Mucosa of descending colon (tissue), 3 donors: ENCODE measurements around the gene RAPGEF3. TPM values are rescaled to one million over a fixed set of nuclear protein-coding genes. Genes with fewer than 3 reads are reported as not detected.

Source experiments
- ATAC-seq: fragments of 200-7000 bp; cut with Tn5 transposase; one replicate; pipeline ENCODE4 v1.9.1; 2020; ENCODE audit warnings: mild to moderate bottlenecking, moderate library complexity
- DNase-seq, 3 donors: peaks; one replicate each; pipeline ENCODE4 v3.0.0-alpha.2; 2020
- H3K36me3 ChIP-seq: fragments of 200-600 bp; one replicate; pipeline ENCODE4 v1.8.0; 2021; ENCODE audit warnings: low read depth, mild to moderate bottlenecking
- H3K4me1 ChIP-seq: fragments of 200-600 bp; one replicate; pipeline ENCODE4 v1.8.0; 2021; ENCODE audit warnings: low read depth, mild to moderate bottlenecking
- H3K4me3 ChIP-seq: fragments of 200-600 bp; one replicate; pipeline ENCODE4 v1.8.0; 2021; ENCODE audit warnings: mild to moderate bottlenecking
- H3K9me3 ChIP-seq: fragments of 200-600 bp; one replicate; pipeline ENCODE4 v1.8.0; 2021; ENCODE audit warnings: mild to moderate bottlenecking
- intact Hi-C, 2 donors: fragments of 100-400 bp; cut with DNase I in 1 of 2; cut with micrococcal nuclease in 1 of 2; formaldehyde crosslinking; loops; one replicate each; pipeline versions ENCODE4 v1.11.0 to v1.11.1; 2022; cut with DNase I, micrococcal nuclease
- total RNA-seq, 3 donors: library from RNA; stranded (reverse); fragmentation: NEBNext Ultra II Directional in 2 of 3; extraction: Animal tissue kit (Norgen Biotek cat#: 25700) in 2 of 3; gene quantifications; one replicate each; pipeline versions ENCODE4 v1.2.1 to v1.2.4, GENCODE V29; 2021 to 2023
- TF ChIP-seq, protein P1 (sequence below): fragments of 200-600 bp; IDR thresholded peaks from one replicate; pipeline ENCODE4 v1.8.0; 2022; ENCODE audit warnings: antibody characterized with exemption, mild to moderate bottlenecking
- donor health status: DM: no; HTN: no; CAD: no; lungs with moderate emphysema.
- donor health status: DM: no; HTN: no; CAD: no.
- donor health status: DM: no; HTN: yes; CAD: no.

RAPGEF3 gene
- total RNA-seq, 3 donors from 2014 or later = 9.5 to 15.6 (median 11.4) TPM

DNA sequence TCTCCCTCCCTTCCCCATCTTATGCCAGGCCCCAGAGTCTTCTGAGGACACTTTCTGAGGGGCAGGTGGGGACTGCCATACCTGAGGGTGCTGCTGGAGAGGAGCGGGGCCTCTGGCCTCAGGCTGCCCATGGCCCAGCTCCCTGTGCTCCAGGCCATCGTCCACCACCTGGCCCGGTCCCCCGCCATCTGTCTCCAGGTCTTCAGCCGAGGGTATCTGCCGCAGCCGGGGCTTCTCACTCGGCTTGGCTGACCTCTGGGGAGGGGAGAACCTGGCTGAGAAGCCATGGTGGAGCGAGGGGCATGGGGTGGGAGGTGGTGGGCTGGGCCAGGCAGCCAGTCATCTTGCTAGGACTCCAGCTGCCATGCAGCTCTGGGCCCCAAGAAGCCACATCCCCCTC lies 36.0 kb upstream of the RAPGEF3 start:
- H3K9me3 ChIP-seq = no peaks in the 10 kb centered on the region
- H3K4me3 ChIP-seq = no peak overlapping the region
- no peak for DNase-seq
- H3K4me1 ChIP-seq = no peaks in the 10 kb centered on the region
- no peak for ATAC-seq
- no peaks in the 10 kb centered on the region for H3K36me3 ChIP-seq
- TF ChIP-seq, protein P1, sequence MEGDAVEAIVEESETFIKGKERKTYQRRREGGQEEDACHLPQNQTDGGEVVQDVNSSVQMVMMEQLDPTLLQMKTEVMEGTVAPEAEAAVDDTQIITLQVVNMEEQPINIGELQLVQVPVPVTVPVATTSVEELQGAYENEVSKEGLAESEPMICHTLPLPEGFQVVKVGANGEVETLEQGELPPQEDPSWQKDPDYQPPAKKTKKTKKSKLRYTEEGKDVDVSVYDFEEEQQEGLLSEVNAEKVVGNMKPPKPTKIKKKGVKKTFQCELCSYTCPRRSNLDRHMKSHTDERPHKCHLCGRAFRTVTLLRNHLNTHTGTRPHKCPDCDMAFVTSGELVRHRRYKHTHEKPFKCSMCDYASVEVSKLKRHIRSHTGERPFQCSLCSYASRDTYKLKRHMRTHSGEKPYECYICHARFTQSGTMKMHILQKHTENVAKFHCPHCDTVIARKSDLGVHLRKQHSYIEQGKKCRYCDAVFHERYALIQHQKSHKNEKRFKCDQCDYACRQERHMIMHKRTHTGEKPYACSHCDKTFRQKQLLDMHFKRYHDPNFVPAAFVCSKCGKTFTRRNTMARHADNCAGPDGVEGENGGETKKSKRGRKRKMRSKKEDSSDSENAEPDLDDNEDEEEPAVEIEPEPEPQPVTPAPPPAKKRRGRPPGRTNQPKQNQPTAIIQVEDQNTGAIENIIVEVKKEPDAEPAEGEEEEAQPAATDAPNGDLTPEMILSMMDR = no peak
- intact Hi-C loops = loop anchor here in 1 of 2 donors (5.0 kb wide), 1 partner anchor 48 kb away; no protein-coding TSS in a partner anchor

DNA sequence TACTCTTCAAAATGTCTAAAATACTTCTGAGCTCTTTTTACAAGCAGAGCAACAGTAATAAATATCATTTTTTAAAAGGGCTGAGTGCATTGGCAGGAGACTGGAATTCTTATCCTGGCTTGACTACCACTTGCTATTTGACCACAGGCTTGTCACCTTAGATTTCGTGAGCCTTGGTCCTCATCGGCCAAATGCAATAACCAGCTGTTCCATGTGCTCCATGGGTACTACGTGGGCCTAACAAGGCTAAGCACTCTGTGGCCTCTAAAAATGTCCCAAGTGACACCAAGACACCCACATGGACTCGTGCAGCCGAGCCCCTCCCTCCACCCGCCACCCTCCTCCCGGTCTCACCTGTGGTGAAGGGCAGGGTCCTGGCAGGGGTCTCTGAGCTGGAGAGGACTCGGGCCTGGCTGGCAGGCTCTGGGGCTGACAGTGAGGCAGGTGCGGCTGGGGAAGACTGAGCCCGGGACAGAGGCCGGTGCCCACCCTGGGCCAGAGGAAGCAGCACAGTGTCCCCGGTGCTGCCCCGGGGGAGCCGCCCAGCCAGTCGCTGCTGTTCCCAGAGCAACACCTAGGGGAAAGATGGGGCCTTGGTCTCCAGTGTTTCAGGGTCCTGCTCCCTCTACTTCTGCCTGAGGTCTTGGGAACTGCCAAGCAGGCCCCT lies 34.5 kb upstream of the RAPGEF3 start:
- intact Hi-C loops = no loop called here
- peak in 1 of 3 donors; percentile 40 for DNase-seq
- Histone ChIP-seq H3K4me3 (no peak overlapping the region), H3K36me3 (no peaks in the 10 kb centered on the region), H3K9me3 (no peaks in the 10 kb centered on the region), H3K4me1 (no peaks in the 10 kb centered on the region)
- ATAC-seq = no peak
- TF ChIP-seq, protein P1 = no peak

DNA sequence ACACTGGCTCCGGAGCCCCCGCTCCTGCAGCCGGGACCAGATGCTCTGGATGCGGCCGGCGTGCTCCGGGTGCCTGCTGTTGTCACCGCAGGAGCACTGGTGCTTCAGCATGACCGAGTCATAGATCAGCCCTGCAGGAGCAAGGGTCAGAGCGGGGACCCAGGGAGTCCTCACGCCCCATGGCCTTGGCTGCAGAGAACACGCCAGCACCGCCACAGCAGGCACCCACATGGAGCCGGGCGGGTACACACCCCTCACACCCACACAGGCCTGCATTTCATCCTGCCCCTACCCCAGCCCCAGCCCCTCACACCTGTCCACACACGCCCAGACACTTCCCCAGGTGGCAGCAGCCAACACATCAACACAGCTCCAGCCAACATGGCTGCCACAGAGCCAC lies 33.2 kb upstream of the RAPGEF3 start:
- ATAC-seq (no peak), DNase-seq (peak in 1 of 3 donors; percentile 45)
- Histone ChIP-seq H3K9me3 (no peaks in the 10 kb centered on the region), H3K4me1 (no peaks in the 10 kb centered on the region), H3K36me3 (no peaks in the 10 kb centered on the region), H3K4me3 (no peak overlapping the region)
- TF ChIP-seq, protein P1 = no peak
- intact Hi-C loops = no loop called here

DNA sequence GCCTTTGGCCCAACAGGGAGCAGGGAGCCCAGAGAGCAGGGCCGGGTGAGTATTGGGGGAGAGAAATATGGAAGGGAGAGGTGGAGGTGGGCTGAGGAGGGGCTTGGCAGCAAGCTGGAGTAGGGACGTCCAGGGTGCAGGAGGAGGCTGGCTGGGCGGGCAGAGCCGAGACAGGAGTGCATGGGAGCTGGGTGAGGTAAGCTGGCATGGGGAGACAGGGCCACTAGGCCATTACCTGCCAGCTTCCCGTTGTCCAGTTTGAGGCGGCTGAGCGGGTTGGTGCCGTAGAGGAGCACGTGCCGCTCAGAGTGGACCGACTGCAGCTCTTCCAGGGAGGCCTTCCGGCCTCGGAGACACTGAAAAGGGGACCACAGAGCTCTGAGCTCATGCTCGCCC lies 32.7 kb upstream of the RAPGEF3 start:
- ATAC-seq (no peak), DNase-seq (peak in 1 of 3 donors; percentile 36)
- no peaks in the 10 kb centered on the region for H3K4me1 ChIP-seq
- H3K9me3 ChIP-seq = no peaks in the 10 kb centered on the region
- H3K4me3 ChIP-seq = no peak overlapping the region
- TF ChIP-seq, protein P1 = no peak
- intact Hi-C loops = no loop called here
- H3K36me3 ChIP-seq = no peaks in the 10 kb centered on the region

DNA sequence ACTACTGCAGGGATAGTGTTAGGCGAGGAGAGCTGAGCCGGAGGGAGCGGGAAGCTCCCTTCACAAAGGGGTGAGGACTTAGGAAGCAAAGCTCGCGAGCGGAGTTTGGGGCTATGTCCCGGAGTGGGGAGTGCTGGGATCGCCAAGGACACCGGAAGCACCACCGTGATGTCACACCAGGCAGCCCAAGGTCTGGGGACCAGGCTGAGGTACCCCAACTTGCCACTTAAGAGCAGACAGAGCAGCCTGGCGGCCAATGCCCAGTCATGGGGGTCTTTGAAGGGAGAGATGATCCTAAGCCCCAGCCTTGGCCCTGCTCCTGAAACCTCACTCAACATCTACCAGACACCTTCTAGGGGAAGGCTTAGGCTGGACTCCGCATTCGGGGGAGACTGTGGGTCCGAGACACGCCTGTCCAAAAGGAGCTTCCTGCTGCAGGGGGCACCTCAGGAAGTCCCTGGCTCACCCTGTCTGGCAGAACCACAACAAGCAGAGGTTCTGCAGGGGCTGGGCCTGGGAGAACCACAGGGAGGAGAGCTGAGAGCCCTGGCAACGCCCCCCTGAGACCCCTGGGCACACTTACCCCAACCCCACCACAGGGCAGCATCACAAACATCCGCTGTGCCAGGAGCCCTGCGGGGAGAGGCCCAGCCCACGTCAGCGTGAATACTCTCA lies 32.1 kb upstream of the RAPGEF3 start:
- Histone ChIP-seq H3K4me3 (no peak overlapping the region), H3K4me1 (no peaks in the 10 kb centered on the region), H3K36me3 (no peaks in the 10 kb centered on the region), H3K9me3 (no peaks in the 10 kb centered on the region)
- intact Hi-C loops = no loop called here
- ATAC-seq = no peak
- DNase-seq = peak in 1 of 3 donors; percentile 34
- TF ChIP-seq, protein P1 = no peak
